Lung microvascular endothelial cell (primary cell): ENCODE results near the gene GLP2R. TPM values are rescaled to one million over a fixed set of nuclear protein-coding genes. Genes with fewer than 3 reads are reported as not detected.
"Not testable (repeated sequence)": the region's sequence is repeated elsewhere in the genome, so short reads cannot be mapped to it uniquely, and the experiment has no call there.

ENCODE experiments used
- DNase-seq, 2 donors: peaks; one replicate each; pipeline versions ENCODE4 v3.0.0 to v3.0.0-alpha.2; 2010; ENCODE audit warnings: low read depth in 2 of 2
- total RNA-seq: library from RNA; depleted of rRNA; stranded (reverse); fragments of >200 nt; gene quantifications from 2 replicates; pipeline ENCODE4 v1.2.1, GENCODE V29; 2014

Gene GLP2R
- total RNA-seq = under 0.01 TPM in 1 of 2 replicates, not detected in the other

DNA sequence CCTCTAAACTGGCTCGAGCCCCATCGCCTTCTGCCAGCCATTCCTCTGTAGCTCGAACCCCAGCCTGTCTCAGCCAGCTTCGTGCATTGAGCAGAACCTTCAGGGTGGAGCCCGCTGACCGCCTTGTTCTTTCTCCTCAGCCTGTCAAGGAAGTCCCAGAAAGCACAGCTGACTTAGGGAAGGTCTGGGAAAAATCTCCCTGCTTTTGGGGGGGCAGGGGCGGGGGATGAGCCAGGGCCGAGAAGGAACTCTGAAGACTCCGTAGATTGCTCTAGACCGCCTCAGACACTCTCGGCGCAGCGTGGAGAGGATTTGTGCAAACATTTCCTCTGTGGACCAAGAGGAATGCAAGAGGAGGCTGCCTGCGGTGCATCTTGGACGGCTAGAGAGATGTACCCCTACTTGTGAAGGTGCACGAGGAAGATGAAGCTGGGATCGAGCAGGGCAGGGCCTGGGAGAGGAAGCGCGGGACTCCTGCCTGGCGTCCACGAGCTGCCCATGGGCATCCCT is at the start of gene GLP2R:
Gene GLP2R (plus strand): TSS at position 284 of the 510 bp plus-strand sequence. CDS start 140 bp downstream, at position 424.
- DNase-seq = no peak

- DNase-seq = no peak
Observed at GRCh38 chr17:9776911-9777310, 48.8 kb upstream of the GLP2R start.

DNA sequence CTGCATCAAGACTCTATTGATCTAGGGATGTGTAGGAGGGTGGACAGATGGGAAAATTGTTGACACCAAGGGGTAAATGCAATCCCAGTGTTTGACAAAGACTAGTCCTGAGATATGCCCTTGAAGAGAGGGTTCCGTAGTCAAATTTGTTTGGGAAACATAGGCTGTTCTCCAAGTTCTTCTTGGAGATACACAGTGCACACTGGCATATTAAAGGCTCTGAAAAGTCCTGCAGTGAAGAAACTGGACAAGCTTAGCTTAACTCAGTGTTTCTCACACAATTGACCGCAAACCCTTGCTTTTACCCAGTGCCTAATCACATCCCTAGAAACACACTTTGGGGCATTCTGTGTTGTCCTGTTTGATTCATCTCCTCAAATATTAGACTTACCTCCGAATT is 45.2 kb upstream of the GLP2R start:
- DNase-seq = no peak

- no peak for DNase-seq
Observed at GRCh38 chr17:9783050-9783449, 42.7 kb upstream of the GLP2R start.

- not testable (repeated sequence) for DNase-seq
Observed at GRCh38 chr17:9783465-9783864, 42.3 kb upstream of the GLP2R start.

- DNase-seq = no peak
Observed at GRCh38 chr17:9784544-9784943, 41.2 kb upstream of the GLP2R start.

GRCh38 chr17:9788601-9789000 is 37.1 kb upstream of the GLP2R start:
- no peak for DNase-seq

GRCh38 chr17:9790316-9790715 is 35.4 kb upstream of the GLP2R start:
- no peak for DNase-seq

- DNase-seq = no peak
Observed at GRCh38 chr17:9790889-9791876, 34.5 kb upstream of the GLP2R start, which contains the start of gene DHRS7C. TSS of gene DHRS7C (minus strand) at chr17:9791592. CDS start at chr17:9791284, 308 bp downstream.

- DNase-seq = no peak
Observed at GRCh38 chr17:9792181-9792840, 33.4 kb upstream of the GLP2R start.

GRCh38 chr17:9798008-9798407 is 27.7 kb upstream of the GLP2R start:
- DNase-seq = no peak

DNA sequence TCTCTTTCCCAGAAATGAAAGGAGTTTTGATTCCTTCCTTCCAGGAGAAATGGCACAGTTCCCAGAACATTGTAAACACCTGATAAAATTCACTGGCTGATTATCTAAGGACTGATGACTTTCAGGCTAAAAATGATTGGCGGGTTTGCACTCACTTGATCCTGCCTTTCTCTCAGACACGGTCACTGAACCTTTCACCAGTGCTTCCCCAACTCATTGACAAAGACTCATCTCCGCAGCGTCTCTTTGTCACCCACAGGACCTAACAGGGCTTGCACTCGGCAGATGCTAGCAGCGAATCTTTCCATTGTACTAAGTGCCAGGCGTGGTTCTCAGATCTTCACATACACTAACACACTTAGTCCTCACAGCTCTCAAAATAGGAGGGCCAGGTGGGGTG is 27.0 kb upstream of the GLP2R start:
- DNase-seq = no peak

- no peak for DNase-seq
Observed at GRCh38 chr17:9801505-9801904, 24.2 kb upstream of the GLP2R start.

GRCh38 chr17:9802294-9802693 is 23.4 kb upstream of the GLP2R start:
- DNase-seq = no peak

- DNase-seq = no peak
Observed at GRCh38 chr17:9802697-9803096, 23.0 kb upstream of the GLP2R start.

DNA sequence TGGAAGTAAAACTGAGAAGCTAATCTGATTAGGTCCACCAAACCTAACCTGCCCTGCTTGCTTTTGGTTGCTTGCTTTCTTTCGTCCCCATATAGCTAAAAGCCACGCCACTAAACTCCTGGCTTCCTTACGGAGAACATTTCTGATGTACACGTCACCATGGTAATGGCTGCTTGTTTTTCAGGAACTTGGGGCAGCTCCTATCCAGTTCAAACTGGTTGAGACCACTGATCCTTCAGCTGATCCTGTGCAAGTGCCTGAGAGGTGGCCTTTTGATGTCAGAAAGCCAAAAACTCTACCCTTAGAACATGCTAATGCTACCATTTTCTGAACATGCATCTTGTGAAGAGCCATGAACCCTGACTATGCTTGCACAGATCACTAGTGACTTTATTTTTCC is 20.0 kb upstream of the GLP2R start:
- no peak for DNase-seq

GRCh38 chr17:9806699-9807098 is 19.0 kb upstream of the GLP2R start:
- DNase-seq = no peak

- no peak for DNase-seq
Observed at GRCh38 chr17:9809409-9809808, 16.3 kb upstream of the GLP2R start.

DNA sequence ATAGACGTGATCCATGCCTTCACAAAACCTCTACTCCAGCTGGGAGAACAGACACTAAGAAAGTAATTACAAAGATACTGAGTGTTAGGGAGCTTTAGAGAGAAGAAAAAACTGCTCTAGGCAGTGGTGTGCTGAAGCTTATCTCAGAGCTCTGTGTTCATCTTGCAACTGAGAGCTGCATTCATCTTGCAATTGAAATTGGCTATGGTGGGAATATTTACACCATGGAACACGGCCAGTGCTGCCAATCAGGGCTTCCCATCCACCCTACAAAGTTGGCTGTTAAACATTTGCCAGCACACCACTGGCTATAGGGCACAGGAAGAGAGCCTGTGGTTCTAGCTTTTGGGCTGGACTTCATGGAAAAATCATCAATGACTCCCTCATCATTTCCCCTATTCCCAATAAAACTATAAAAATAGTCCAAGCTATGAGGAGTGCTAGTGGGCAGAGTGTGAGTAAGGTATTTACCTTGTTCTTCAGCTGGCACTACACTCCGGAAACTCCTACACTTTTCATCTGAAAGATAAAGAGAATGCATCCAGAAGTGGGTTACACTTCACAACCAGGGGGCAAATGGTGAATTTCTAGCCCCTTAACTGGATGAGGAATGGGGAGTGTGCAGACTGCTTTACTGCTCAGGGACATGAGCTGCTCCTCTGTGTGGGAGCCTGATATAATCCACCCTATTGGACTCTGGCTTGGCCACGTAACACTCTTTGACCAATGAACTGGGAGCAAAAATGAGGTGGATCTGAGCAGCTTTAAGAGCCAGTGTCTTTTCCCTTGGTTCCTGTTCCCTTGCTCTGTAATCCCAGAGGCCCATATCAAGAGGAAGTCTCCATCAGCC is 15.4 kb upstream of the GLP2R start:
- DNase-seq = no peak

DNA sequence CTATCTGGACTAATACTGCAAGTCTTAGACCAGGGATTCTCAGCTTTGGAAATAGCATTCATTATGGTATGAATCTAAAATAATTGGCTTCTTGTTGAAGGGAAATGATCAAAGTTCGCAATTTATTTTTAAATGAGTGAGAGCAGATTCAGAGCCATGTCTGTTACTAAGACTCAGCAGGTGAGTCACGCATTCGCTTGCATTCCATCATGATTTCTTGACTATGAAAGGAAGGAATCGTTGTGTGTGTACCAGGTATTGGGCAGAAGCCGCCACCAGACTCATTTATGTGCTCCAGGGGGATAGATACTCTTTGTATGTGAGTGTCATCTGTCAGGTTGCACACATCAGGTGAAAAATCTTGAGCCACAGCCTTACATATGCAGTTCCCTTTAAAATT is 14.6 kb upstream of the GLP2R start:
- DNase-seq = no peak

DNA sequence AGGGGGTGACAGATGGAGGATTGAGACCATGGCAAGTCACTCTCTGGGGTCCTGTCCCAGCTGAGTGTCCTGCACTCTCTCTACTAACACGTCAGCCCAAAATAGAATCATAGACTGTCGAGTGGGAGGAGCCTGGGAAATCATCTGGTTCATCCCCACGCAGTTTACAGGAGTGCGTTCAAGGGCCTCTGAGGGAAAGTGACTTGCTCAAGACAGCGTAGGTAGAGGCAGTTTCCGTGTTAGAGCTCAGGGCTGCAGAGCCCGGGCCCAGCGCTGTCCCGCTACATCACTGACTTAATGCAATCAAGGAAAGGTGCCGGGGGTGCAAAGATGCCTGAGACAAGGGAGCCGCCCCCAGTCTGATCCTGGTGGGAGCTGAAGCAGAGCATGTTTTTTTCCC is 14.2 kb upstream of the GLP2R start:
- DNase-seq = no peak
